Karpas-422 (cell line): ENCODE results near the gene MXD4. TPM values are rescaled to one million over a fixed set of nuclear protein-coding genes. Genes with fewer than 3 reads are reported as not detected.
A peak's percentile ranks its signal among the peaks of the same experiment; 100 is the strongest.

Source experiments
- DNase-seq: peaks from one replicate; pipeline ENCODE4 v3.0.0-alpha.2; 2015
- H2AFZ ChIP-seq: fragments of 200-600 bp; sonication (generic); 2 replicates; pipeline ENCODE4 v1.6.1; 2014; ENCODE audit warnings: antibody characterized with exemption, low read length, mixed read lengths
- H3K27ac ChIP-seq: fragments of 200-600 bp; sonication (generic); 2 replicates; pipeline ENCODE4 v1.5.1; 2014; ENCODE audit warnings: mild to moderate bottlenecking, low read length, moderate library complexity
- H3K27me3 ChIP-seq: fragments of 200-600 bp; sonication (generic); 2 replicates; pipeline ENCODE4 v1.6.1; 2014; ENCODE audit warnings: low read length, mixed read lengths
- H3K36me3 ChIP-seq: fragments of 200-600 bp; sonication (generic); 2 replicates; pipeline ENCODE4 v1.6.1; 2014; ENCODE audit warnings: low read length, mixed read lengths; ENCODE audit not compliant: insufficient read depth
- H3K4me1 ChIP-seq: fragments of 200-600 bp; sonication (generic); 2 replicates; pipeline ENCODE4 v1.6.1; 2014; ENCODE audit warnings: mild to moderate bottlenecking, low read length, mixed read lengths
- H3K4me2 ChIP-seq: fragments of 200-600 bp; sonication (generic); 2 replicates; pipeline ENCODE4 v1.6.1; 2014; ENCODE audit warnings: low read length, low read depth, mild to moderate bottlenecking; ENCODE audit not compliant: poor library complexity, severe bottlenecking
- H3K4me3 ChIP-seq: fragments of 200-600 bp; sonication (generic); 2 replicates; pipeline ENCODE4 v1.5.1; 2014; ENCODE audit warnings: mild to moderate bottlenecking, antibody characterized with exemption, low read length, mixed read lengths
- H3K79me2 ChIP-seq: fragments of 200-600 bp; sonication (generic); 2 replicates; pipeline ENCODE4 v1.6.1; 2014; ENCODE audit warnings: mild to moderate bottlenecking, low read length, mixed read lengths
- H3K9ac ChIP-seq: fragments of 200-600 bp; sonication (generic); 2 replicates; pipeline ENCODE4 v1.6.0; 2014; ENCODE audit warnings: low read length
- H3K9me2 ChIP-seq: fragments of 200-600 bp; sonication (generic), shearing (Covaris generic); replicated peaks from 2 replicates; pipeline ENCODE4 v1.6.0; 2014; ENCODE audit warnings: mild to moderate bottlenecking, low read length, moderate library complexity; ENCODE audit not compliant: insufficient read depth
- H3K9me3 ChIP-seq: fragments of 300-700, 200-600 bp; sonication (generic); 2 replicates; pipeline ENCODE4 v1.6.1; 2014; ENCODE audit warnings: low read length, mixed read lengths
- H4K20me1 ChIP-seq: fragments of 200-600 bp; sonication (generic); 2 replicates; pipeline ENCODE4 v1.6.1; 2014; ENCODE audit warnings: mild to moderate bottlenecking, antibody characterized with exemption, low read length, low read depth; ENCODE audit not compliant: insufficient read depth
- total RNA-seq: library from RNA; depleted of rRNA; stranded (reverse); fragments of >200 nt; shearing (Covaris generic); gene quantifications from 2 replicates; pipeline ENCODE4 v1.2.3, GENCODE V29; 2014; ENCODE audit warnings: low replicate concordance

The MXD4 gene
- total RNA-seq, 1 experiment from 2014 or later, result 33.2 TPM

DNA sequence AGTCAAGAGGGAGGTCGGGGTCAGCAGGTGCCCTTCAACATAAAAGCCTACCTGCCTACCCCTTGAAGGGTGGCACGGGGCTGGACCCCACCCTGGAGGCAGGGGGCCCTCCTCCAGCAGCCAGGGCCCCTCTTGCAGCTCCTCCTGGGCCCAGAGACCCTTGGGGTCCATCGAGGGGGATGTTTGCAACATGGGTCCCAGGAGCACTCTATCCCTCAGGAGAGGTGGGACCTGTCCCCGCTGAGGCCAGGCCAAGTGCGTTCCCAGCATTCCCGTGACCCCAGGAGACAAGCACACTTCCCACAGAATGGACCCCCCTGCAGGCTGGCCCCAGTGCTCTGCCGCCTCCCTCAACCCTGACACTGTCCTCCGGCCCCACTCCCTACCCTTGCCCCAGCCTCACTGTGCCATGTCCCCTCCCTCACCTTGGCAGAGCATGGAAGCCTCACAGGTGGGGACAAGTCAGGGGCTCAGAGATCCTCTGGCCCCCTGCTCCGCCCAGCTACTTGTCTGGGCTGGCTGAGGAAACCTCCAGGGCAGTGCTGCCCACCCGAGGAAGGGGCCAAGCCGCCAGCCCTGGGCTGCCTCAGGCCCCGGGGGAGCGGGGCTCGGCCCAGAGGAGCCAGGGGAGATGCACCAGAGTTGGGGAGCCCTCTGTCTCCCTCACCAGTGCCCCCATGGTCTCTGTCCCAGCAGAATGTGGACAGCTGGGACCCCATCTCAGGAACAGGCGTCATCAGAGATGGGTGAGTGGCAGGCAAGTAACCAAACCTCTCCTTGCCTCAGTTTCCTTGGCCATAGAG is 2.2 kb downstream of the MXD4 start:
- no peak overlapping the region for H2AFZ ChIP-seq
- peak overlapping the region; percentile 96 for H3K4me2 ChIP-seq
- no peaks in the 10 kb centered on the region for H3K27me3 ChIP-seq
- no peak for DNase-seq
- no peak overlapping the region for H3K27ac ChIP-seq
- peaks cover 23% of the 10 kb centered on the region for H4K20me1 ChIP-seq
- H3K36me3 ChIP-seq, result no peaks in the 10 kb centered on the region
- no peaks in the 10 kb centered on the region for H3K9me2 ChIP-seq
- peaks cover 35% of the 10 kb centered on the region for H3K79me2 ChIP-seq
- peak overlapping the region; percentile 95; the same call in 1 of the 2 replicates for H3K4me3 ChIP-seq
- H3K9ac ChIP-seq, result peak overlapping the region; percentile 95
- no peaks in the 10 kb centered on the region for H3K9me3 ChIP-seq
- H3K4me1 ChIP-seq, result peaks cover 35% of the 10 kb centered on the region

DNA sequence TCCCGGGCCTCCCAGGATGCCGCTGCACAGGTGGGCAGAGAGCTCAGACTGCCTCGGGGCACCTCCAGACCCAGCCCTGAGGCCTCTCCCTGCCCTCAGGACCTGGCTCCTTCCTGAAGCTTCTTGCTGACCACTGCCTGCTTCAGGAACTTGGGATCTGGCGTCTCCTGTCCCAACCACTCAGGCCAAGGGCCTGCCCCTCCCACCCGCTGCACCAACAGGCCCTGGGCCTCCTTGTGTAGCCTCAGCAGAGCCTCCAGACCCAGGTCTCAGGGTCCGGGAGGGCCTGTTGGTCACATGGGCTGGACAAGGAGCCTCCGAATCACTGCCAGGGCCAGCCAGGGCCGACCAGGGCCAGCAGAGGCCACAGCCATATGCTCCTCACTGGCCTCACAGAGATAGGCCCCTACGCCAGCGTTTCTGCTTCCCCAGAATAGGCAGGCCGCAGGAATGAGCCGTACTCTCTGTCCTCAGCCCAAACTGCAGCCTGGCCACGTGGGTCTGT is 2.8 kb downstream of the MXD4 start:
- Histone ChIP-seq H3K27ac (no peak overlapping the region), H3K9ac (peak overlapping the region; percentile 95; the same call in 1 of the 2 replicates), H3K36me3 (no peaks in the 10 kb centered on the region), H2AFZ (no peak overlapping the region), H3K79me2 (peaks cover 35% of the 10 kb centered on the region), H4K20me1 (peaks cover 23% of the 10 kb centered on the region), H3K9me2 (no peaks in the 10 kb centered on the region), H3K9me3 (no peaks in the 10 kb centered on the region), H3K4me3 (no peak overlapping the region), H3K4me2 (no peak overlapping the region), H3K4me1 (peaks cover 28% of the 10 kb centered on the region), H3K27me3 (no peaks in the 10 kb centered on the region)
- DNase-seq, result no peak

DNA sequence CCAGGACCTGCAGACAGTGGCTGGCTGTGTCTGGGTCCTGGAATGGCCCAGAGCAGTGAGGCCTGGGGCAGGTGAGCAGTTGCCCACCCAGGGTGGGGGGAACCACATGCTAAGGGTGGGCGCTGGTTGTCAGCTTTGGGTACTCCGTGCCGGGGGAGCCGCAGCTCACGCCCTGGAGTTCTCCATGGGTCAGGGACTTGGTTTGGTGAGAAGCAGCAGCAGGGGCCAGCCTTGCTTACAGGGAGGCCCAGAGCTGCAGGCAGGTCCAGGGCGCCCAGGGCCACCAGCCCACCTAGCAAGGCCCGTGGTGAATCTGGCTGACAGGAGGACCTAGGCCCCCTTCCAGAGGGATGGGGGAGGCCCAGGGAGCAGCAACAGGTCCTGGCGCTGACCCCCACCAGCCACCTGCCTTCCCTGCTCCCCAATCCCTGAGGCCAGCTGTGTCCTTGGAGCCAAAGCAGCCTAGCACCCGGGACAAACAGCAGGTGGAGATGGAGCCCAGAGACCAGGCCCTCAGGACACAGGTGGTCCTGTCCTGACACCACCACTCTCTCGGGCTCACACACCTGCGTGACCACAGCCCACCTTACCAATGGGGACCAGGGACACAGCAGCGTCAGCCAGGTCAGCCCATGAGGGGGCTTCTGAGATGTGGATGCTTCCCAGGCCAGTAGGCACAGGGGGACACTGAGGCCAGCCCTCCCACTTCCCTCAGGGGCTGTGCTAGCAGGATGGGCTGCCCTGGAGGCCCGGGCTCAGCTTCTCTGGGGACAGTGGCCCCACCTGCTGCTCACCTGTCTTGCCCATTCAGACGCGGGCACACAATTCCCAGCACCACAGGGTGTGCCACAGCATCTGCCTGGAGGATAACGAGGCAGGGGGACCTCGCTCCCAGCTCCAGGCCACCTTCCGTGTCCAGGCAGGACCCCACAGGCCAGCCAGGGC is 3.5 kb downstream of the MXD4 start:
- no peak overlapping the region for H3K4me2 ChIP-seq
- no peak overlapping the region for H3K27ac ChIP-seq
- H3K79me2 ChIP-seq, result peaks cover 35% of the 10 kb centered on the region
- no peaks in the 10 kb centered on the region for H3K9me2 ChIP-seq
- H3K27me3 ChIP-seq, result no peaks in the 10 kb centered on the region
- H2AFZ ChIP-seq, result no peak overlapping the region
- H3K4me1 ChIP-seq, result peaks cover 21% of the 10 kb centered on the region
- H4K20me1 ChIP-seq, result peaks cover 23% of the 10 kb centered on the region
- H3K9me3 ChIP-seq, result no peaks in the 10 kb centered on the region
- DNase-seq, result no peak
- no peak overlapping the region for H3K4me3 ChIP-seq
- H3K9ac ChIP-seq, result no peak overlapping the region
- H3K36me3 ChIP-seq, result no peaks in the 10 kb centered on the region

DNA sequence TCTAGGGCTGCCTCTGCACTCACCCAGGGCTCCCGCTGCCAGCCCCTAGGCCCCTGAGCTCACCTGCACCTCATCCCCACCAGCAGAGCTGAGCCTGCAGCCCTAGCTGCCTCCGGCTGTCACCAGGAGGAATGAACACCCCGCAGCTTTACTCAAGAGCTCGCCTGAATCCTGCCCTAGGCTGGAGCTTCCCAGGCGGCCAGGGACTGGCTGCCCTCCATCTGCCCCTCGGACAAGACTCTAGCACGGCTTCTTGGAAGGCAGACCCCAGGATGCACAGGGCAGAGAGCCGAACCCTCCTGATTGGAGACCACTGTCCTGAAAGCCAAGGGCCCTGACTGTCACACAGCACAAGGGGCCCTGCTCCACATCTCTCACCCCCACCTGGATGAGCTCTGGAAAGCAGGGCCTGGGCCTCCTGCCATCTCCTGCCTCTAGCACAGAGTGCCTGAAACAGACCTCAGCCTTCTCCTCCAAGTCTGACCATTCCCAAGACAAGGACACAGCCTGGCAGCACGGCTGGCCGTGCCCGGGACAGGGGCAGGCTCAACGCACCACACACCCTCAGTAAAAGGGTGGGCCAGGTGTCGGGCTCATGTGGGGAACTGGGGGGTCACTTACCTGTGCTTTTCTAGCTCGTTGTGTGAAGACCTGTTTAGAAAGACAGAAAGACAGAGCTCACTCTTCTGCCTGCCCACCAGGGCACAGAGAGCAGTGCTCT is 4.4 kb downstream of the MXD4 start:
- Histone ChIP-seq H2AFZ (no peak overlapping the region), H3K79me2 (peaks cover 35% of the 10 kb centered on the region), H3K27me3 (no peaks in the 10 kb centered on the region), H3K4me3 (no peak overlapping the region), H3K36me3 (no peaks in the 10 kb centered on the region), H3K9me2 (no peaks in the 10 kb centered on the region), H3K4me2 (no peak overlapping the region), H3K4me1 (peaks cover 13% of the 10 kb centered on the region), H3K9ac (no peak overlapping the region), H3K9me3 (no peaks in the 10 kb centered on the region), H4K20me1 (peaks cover 23% of the 10 kb centered on the region), H3K27ac (no peak overlapping the region)
- no peak for DNase-seq

DNA sequence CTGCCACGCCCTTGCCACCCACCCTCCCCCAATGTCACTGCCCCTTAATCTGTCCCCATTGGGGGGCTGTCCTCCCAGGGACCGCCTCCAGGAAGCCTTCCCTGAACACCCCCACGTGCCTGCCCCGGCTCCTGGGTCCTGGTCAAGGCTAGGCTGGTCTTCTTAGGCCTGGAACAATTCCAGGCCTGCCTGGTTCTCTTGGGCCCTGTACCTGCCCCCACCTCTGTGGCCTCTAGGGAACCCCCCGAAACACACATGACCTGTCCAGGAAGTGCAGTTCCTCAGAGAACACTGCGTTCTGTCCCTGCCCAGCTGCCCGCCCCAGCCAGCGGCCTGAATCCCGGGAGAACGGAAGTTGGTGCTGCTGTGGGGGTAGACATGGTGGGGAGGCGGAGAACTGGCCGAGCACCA is 5.1 kb downstream of the MXD4 start:
- H3K4me1 ChIP-seq, result peaks cover 12% of the 10 kb centered on the region
- no peaks in the 10 kb centered on the region for H3K9me2 ChIP-seq
- no peak overlapping the region for H3K9ac ChIP-seq
- no peaks in the 10 kb centered on the region for H3K27me3 ChIP-seq
- H3K4me2 ChIP-seq, result no peak overlapping the region
- H2AFZ ChIP-seq, result no peak overlapping the region
- H3K27ac ChIP-seq, result no peak overlapping the region
- H3K79me2 ChIP-seq, result peaks cover 35% of the 10 kb centered on the region
- no peaks in the 10 kb centered on the region for H3K9me3 ChIP-seq
- no peaks in the 10 kb centered on the region for H3K36me3 ChIP-seq
- H3K4me3 ChIP-seq, result no peak overlapping the region
- DNase-seq, result no peak
- peaks cover 23% of the 10 kb centered on the region for H4K20me1 ChIP-seq

DNA sequence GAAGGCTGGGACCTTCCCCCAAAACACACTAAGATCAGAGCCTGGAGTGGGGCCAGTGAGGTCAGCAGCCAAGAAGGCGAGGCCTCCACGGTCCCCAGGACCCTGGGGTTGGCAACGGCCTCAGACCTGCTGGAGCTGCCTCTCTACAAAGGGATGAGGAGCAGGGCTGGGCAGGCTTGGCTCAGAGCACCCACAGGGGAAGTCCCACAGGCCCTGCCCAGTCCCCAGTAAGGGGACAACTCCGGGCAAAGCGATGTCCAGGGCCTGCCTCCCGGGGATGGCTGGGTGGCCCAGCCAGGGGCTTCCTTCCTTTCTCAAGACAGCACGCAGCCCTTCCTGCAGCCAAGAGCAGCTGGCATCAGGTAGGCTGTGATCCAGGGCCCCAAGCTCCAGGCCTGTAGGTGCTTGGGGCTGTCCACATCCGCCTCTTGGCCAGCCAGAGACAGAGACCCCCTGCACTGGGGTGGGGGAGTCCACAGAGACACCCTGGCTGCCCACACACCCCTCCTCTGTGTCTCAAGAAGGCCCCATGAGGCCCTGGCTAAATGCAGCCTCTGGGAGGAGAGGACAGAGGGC is 5.7 kb downstream of the MXD4 start:
- H3K36me3 ChIP-seq, result no peaks in the 10 kb centered on the region
- peaks cover 35% of the 10 kb centered on the region for H3K79me2 ChIP-seq
- H3K9ac ChIP-seq, result no peak overlapping the region
- H3K4me2 ChIP-seq, result no peak overlapping the region
- H3K4me3 ChIP-seq, result no peak overlapping the region
- H3K9me3 ChIP-seq, result no peaks in the 10 kb centered on the region
- peaks cover 23% of the 10 kb centered on the region for H4K20me1 ChIP-seq
- peaks cover 12% of the 10 kb centered on the region for H3K4me1 ChIP-seq
- H3K27me3 ChIP-seq, result no peaks in the 10 kb centered on the region
- no peaks in the 10 kb centered on the region for H3K9me2 ChIP-seq
- H2AFZ ChIP-seq, result no peak overlapping the region
- DNase-seq, result no peak
- H3K27ac ChIP-seq, result no peak overlapping the region

DNA sequence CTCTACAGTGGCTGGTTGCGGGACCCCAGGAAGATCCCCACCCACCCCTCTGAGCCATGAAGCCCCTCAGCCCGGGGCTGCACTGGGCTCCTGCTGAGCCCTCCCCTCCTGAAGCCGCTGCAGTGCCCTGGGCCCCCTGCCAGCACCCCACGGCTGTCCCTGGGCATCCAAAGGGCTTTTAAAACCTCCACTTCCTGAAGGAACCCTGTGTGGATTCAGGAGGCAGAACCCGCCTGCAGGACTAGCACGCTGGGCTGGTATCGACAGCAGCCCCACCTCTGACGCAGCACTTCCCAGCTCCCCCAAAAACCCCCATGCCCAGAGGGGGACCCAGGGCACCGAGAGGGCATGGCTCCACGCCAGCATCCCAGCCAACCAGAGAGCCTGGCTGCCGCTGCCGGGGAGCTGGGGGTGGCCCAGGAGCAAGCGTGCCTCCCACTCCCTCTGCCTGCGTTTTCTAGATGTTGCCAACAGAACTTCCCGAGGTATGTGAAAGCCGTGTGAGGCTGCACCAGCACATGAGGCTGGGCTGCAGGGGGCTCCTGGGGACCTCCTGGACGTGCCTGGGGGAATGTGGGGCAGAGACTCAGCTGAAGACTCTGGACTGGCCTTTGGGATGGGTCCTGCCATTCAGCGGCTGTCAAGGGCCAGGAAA is 6.3 kb downstream of the MXD4 start:
- peaks cover 9% of the 10 kb centered on the region for H3K4me1 ChIP-seq
- H3K27ac ChIP-seq, result no peak overlapping the region
- no peak overlapping the region for H3K4me2 ChIP-seq
- peaks cover 20% of the 10 kb centered on the region for H4K20me1 ChIP-seq
- no peak for DNase-seq
- no peaks in the 10 kb centered on the region for H3K9me2 ChIP-seq
- H3K27me3 ChIP-seq, result no peaks in the 10 kb centered on the region
- peaks cover 28% of the 10 kb centered on the region for H3K79me2 ChIP-seq
- no peaks in the 10 kb centered on the region for H3K36me3 ChIP-seq
- no peak overlapping the region for H3K4me3 ChIP-seq
- no peak overlapping the region for H2AFZ ChIP-seq
- H3K9ac ChIP-seq, result no peak overlapping the region
- no peaks in the 10 kb centered on the region for H3K9me3 ChIP-seq
